Fibroblast of gingiva (primary cell): ENCODE results near the gene MYO19.
A peak's percentile ranks its signal among the peaks of the same experiment; 100 is the strongest.
"Not testable (repeated sequence)": the region's sequence is repeated elsewhere in the genome, so short reads cannot be mapped to it uniquely, and the experiment has no call there.

Experiments used
- DNase-seq: peaks from one replicate; pipeline ENCODE4 v3.0.0-alpha.2; 2011; ENCODE audit warnings: low read depth

Gene MYO19

DNA sequence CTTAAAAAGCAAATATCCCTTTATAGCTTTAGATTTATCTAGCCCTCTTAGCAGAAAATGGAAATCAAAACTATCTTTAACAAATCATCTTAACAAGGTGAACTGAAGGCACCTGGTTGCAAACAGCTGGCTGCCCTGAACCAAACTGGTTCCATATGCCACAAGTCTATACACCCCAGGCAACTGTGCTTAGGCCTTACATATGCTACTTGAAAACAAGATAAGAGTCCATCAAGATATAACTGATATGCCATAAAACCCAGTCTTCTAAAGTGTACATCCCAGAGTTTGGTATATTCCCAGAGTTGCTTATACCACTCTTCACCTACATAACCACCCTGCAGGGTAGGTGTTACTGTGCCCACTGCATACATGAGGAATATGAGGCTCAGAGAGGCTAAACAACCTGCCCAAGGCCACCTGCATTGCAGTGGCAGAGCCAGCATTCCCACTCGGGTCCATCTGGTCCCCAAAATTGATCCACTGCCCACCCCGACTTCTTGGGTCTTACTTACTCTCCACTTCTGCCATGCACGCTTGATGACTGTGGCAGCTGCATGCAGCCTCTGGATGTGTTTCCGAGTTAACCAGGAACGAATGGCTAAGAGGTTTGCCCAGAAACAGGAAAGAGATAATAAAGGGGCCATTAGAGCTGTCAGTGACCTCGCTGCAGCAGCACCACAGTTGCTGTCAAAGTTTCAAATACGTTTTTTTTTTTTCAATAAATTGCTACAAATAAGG lies 35.9 kb downstream of the MYO19 start:
- DNase-seq: no peak

DNA sequence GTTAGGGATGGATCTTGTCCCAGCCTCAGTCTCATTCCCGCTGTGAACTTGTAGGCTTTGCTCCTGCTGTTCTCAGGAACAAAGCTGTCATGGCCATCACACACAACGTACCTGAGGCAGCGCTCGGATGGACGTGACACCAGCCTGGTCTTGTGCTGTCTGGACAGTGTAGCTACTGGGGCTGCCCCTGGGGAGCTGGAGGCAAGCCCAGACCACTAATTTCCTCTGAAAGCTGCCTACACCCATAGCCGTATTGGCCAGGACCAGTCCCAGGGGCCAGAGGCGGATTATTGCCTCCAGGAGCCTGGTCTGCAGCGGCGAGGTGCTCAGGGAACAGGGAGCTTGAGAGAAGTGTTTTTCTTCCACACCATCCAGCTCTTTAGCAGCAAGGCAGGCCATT lies 36.5 kb downstream of the MYO19 start:
- DNase-seq: no peak

DNA sequence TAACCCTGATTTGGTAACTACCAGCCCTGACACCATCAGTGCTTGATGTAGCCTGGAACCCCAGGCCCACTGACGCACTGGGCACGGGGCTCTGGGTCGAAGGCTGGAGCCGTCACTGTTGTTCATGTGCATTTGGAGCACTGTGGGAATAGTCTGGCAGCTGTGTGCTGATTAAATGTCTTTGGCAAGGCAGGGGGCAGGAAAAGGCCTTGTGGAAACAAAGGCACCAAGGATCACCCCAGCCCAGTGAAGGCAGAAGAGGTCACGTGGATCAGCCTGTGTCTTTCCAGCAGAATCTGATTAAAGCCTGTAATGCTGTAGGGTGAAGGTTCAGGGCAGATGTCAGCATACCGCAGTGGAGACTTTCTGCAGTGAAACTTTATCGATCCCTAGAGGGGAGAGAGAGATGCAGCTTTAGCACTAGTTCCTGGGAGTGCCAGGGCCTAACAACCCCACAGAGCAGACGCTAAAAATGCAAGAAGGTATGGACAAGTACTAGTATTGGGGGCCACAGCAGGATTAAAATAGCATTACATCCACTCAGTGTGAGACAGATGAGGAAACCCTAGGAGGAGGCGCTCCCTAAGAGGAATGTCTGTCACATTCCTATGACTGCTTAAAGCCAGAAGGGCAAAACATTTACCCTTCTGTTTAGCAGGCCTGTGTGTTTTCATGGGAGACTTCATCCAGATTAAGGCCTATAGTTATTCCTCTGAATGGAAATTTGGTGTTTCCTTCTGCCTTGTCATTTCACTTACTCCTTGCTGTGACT lies 38.5 kb downstream of the MYO19 start:
- no peak for DNase-seq

DNA sequence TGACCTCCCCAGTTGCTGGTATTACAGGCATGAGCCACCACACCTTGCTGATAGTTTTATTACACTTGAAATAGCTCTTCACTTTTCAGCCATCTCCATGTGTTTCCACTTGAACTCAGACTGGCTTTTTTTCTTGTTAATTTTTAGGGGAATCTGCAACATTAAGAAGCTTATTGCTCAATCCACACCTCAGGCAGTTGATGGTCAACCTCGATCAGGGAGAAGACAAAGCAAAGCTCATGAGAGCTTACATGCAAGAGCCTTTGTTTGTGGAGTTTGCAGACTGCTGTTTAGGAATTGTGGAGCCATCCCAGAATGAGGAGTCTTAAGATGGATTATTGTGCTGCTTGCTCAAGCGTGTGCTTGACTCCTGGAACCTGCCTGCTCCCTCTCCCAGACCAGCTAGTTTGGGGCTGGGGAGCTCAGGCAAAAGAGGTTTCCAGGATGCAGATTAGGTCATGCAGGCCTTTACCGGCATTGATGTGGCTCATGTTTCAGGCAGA lies 39.5 kb downstream of the MYO19 start:
- no peak for DNase-seq

DNA sequence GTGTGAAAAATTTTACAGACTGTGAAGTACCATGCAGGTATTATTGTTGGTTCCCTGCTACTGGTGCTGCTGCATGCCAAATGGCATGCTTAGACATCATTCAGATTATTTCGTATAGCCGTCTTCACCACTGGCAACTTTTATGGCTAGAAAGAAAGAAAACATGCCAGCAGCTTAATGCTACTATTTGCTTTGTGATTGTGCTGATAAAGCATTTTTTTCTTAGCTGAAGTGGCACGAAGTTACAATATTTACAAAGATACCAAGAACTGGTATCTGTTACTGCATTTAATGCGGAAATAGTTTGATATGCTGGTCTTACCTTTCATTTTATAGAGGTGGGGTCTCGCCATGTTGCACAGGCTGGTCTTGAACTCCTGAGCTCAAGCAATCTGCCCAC lies 40.0 kb downstream of the MYO19 start:
- DNase-seq: no peak

DNA sequence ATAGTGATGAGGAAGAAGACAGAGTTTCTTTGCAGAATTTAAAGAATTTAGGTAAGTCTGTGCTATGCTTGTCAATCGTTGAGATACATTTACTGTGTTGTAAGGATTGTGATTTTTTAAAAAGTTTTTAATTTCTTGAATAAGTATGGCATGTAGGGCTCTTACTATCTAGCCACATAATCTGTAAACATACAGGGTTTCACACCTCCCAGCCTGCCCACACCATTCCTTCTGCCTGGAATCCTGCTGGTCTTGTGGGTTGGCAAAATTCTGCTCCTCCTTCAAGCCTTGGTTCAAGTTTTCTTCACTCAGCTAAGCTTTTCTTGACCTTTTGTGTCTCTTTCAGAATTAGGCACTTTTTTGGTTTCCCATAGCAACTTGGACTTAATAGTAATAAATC lies 40.7 kb downstream of the MYO19 start:
- no peak for DNase-seq

DNA sequence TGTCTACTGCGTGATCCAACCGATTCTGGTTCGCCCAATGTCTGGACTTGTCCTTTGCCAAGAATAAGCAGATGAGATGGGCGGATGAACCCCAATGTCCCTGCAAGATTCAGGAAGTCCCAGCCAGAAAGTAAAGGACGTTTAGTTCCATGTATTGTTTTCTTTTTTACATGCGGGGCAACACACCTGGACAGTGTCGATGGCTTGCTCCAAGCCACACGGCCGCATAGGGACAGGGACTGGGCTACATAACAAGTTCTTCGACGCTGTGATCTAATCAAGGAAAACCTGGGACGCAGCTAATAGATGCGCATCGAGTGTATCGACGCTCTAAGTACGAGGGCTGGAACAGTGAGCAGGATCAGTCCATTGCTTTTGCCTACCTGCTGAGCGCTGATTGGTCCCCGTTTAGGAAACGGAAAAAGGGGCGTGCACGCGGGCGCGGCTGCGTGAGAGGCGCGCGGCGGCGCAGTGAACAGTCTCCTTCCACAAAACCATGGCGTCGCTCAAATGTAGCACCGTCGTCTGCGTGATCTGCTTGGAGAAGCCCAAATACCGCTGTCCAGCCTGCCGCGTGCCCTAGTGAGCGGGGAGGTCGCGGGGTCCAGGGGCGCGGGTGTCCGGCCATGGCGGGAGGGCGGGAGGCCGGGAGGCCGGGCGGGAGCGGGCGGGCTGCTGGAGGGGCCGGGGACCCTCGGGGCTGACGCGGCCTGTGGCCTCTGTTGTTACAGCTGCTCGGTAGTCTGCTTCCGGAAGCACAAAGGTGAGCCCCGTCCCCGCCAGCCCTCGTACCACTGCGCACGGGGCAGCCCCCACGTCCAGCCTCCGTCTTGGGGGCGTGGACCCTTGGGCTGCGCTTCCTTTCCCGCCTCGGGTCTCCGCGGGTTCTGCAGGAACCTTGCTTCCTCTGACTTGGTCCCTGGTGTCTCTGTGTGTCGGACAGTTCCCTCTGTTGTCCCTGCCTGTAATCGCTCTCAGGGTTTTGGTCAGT lies 48.2 kb downstream of the MYO19 start, which contains the start of gene ZNHIT3:
ZNHIT3 (plus strand) TSS at position 478 of the 991 bp plus-strand sequence; CDS start at position 497, 19 bp downstream.
- DNase-seq: peak; percentile 93

DNA sequence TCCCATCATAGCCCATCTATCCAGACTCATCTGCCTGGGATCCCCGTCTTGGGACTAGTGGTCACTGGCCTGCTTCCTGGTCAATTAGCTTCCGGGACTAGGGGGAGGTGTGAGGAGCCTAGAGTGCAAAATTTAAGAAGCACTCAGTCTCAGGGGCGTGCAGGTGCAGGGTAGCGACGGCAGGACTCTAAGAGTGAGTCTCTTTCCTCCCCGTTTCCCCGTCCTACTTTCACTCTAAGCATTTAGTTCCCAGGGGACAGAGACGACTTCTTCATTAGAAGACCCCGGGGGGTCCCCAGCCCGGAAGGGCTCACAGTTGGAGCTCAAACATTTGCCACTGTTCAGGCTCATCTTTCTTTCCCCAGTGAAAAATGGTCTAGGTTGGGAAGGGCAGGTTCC lies 48.9 kb downstream of the MYO19 start:
- no peak for DNase-seq

DNA sequence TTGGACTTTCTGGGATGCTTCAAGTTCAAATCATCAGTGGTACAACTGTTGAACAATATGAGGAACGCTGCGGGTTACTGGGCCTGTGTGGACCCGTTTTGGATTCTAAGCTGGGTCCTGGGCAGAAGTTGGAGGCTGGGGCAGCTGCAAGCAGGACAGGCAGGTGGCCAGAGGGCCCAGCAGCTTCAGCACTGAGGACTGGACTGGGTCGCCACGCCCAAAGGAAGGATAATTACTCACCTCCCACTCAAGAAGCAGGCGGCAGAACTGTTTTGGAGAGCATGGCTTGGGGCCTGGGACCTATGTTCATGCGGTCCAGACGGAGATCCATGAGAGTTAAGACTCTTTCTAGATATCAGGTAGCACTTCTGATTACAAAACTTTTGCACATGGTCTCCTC lies 49.6 kb downstream of the MYO19 start:
- no peak for DNase-seq

DNA sequence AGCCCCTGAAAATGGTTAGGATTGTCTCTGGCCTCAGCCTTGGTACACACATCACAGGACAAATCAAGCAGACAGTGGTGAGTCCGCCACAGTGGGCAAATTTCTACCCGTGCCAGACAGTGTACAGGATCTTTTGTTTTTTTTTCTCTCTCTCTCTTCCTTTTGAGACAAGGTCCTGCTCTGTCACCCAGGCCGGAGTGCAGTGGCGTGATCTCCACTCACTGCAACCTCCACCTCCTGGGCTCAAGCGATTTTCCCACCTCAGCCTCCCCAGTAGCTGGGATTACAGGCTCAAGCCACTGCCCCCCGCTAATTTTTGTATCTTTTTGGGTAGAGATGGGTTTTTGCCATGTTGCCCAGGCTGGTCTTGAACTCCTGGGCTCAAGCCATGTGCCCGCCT lies 50.6 kb downstream of the MYO19 start:
- DNase-seq: not testable (repeated sequence)

DNA sequence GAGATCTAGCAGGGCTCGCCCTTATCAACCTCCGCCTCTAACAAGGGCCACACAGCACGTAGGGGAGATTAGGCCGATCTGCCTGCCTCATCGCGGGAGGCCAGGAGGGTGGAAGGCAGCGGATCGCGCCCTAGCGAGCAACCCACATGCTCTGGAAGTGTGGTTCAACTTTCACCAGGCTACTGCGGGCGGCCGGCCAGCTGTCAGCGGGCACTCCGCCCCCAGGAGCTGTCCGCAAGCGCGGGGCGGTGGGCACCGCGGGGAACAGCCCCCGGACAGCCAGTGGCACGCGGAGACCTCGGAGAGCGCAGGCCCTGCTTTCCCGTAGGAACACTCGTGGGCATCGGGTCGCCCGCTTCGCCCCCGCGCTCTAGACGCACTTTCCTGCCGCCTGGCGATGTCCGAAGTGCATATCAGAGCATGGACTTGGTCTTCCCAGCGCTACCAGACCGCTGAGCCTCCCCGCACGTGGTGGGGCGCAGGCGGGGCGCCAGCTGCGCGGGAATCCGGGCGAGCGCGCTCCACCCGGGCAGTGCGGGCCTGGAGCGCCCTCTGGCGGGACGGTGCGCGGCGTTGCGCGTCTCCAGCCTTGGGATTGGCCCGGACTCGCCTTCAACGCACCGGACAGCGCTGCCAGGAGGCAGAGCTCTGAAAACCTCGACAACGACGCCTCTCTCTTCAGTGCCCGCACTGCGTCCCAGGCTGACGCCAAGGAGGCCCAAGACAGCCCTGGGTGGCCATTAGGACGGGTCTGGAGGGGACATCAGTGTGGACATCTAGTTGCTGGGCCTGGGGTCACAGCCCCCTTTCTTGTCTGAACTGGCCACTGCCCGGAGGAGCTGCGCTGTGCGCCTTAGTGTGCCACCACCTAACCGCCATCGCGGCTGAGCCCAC lies 51.8 kb downstream of the MYO19 start:
- peak; percentile 63 for DNase-seq

DNA sequence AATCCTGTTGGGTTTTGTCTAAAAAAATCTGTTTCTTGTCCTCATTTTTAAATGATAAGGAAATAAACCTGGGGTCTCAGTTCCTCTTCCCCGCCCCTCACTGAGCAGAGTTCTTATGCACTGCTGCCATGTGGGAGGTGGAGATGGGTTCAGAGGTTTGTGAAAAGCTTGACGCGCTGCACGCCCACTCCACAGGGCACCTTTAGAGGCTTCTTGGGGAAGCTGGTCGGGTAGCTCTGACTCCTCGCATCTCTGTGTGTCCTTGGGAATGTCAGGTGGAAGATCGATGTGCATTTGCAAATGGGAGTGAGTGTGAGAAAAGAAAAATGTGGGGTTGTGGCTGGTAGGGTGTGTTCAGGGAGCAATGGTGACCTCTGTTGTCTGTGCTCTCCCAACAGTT lies 52.8 kb downstream of the MYO19 start:
- no peak for DNase-seq

DNA sequence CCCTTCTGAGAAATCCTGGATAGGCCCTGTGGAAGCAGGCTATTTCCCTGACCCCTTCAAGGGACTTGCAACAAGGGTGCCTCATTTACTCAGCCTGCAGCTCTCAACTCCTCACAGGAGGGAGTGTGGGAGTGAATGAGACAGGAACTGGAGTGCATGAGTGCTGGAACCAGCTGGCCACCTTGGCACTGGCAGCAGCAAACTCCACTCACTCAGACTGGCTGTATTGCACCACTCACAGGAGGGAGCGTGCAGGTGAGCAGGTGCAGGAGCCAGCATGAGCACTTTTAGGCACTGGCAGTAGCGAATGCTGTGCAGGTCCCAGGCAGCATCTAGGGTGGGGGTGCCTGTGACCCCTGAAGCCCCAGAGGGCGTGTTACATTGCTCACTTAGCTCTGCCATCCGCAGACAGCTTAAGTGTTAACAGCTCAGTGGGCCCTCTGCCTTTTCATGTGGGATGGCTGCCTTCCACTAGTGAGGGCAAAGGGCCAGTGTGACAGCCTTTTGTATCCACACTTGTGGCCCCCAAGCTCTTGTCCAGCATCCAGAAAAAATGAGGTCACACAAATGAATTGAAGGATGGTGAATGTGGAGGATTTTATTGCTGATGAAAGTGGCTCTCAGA lies 59.2 kb downstream of the MYO19 start:
- no peak for DNase-seq

DNA sequence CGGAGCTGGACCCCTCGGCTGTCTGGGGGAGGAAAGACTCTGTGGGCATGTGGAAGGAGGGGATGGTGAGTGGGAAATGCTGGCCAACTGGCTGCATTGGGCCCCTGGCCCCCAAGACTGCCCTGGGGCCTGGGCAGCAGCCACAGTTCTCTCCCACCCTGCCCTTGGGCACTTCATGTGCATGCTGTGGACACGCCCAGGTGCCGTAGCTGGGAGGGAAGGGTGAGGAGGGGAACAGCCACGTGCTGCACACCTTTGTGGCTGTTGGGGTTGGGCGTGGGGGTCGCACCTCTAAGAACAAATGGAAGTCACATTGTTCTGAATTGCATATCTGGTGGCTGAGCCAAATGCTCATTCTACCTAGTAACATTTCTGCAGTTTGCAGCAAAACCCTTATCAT lies 60.1 kb downstream of the MYO19 start:
- DNase-seq: no peak

DNA sequence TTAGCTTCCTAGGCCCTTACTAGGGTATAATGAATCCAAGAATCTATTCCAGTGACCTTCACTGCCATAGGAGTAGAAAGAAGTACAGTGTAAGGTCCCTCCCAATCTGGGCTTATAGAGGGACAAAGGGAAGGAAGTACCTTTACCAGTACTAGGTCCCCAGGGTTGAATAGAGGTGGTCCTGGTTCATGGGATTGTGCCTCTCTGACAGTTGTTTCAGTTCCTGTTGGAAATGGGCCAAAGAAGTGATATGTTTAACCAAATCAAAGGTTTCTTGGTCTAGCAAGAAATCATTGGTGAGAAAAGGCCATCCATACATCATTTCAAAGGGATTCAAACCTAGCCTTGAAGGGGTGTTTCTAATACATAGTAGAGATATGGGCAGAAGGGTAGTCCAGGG lies 64.2 kb downstream of the MYO19 start:
- DNase-seq: no peak

DNA sequence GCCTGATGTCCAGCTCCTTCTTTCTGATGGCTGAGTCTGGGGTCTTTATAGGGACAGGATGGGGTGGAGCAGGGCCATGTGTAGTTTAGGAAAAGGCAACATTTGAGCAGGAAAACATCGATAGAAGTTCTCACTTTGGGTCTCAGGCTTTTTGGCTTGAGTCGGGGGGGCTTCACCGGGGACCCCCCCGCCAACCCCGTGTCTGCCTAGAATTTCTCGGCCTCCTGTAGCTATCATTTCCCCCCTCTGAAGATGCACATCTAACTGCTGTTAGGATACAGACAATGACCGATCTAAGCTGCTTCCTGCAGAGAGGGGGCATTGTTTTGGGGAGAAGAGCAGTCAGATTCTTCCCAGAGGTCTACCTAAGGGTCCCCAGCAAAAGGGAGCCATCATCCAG lies 64.9 kb downstream of the MYO19 start:
- no peak for DNase-seq

DNA sequence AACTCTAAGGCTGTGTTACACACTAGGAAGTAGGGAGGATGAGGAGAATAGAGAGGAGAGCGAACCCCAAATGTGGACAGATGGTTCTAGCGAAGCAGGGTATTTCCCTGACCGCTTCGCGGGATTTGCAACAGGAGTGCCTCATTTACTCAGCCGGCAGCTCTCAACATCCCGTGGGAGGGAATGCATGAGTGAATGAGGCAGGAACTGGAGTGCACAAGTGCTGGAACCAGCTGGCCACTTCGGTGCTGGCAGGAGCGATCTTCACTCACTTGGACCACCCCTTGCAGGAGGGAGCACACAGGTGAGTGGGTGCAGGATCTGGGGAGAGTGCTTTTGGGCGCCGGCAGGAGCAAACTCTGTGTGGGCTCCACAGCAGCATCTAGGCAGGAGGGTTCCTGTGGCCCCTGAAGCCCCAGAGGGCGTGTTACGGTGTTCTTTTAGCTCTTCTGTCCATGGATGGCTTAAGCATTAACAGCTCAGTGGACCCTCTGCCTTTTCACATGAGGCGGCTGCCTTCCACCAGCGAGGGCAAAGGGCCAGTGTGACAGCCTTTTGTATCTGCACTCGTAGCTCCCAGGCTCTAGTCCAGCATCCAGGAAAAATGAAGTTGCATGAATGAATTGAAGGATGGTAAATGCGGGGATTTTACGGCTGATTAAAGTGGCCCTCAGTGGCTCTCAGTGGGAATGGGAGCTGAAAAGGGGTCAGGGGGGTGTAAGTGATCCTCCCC lies 65.6 kb downstream of the MYO19 start:
- no peak for DNase-seq

DNA sequence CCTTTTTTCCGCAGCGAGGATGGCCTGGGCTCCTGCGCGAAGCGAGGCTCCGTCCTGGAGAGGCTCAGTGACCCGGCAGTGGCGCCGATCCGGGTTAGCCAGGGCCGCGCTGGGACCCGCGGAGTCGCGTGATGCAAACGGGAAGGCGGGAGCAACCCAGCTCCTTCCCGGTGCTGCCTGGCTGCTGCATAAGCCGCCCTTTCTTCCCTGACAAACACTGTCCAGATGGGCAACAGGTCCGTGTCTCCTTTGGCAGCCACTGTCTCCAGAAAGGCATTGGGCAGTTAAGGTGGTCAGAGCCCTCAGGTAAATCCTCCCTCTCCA lies 69.9 kb downstream of the MYO19 start:
- no peak for DNase-seq

DNA sequence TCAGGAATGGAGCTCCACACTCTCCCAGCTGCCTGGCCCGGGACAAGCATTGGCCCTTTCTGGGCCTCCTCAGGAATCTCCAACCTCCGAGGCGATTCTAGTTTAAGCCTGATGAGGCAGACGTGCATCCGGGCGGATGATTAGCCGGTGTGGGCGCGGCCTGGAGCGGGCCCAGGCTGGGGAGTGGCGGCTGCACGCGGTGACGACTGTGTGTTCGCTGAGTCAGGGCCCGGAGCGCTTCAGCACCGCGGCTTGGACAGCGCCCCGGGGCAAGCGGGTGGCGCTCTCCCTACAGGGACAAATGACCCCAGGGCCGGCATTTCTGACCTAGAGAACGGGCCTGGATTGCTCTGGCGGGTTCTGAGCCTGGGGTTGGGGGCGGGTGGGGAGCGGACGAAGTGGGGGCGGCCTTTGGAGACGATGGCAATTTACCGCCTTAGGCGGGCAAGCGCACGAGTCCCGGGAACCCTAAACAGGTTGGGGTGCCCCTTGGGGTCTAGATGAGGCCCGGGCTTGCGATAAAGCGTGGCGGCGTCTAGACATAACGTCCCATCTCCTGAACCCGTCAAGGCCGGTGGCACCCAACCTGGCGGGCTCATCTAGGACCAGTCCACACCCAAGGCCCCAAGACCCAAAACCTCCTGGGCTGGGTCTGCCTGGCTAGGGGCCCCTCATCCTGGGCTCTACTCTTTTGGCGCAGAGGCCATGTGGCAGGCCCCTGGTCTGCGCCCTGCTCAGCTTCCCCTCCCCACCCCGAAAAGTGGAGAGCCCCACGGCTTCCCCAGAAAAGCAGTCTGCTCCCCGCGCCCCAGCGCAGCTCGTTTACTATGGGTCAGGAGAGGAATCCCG lies 70.5 kb downstream of the MYO19 start:
- peak; percentile 53 for DNase-seq
